ENCODE data around the gene TPX2. TPM values are rescaled to one million over a fixed set of nuclear protein-coding genes. Genes with fewer than 3 reads are reported as not detected.
"Not testable (repeated sequence)": the region's sequence is repeated elsewhere in the genome, so short reads cannot be mapped to it uniquely, and the experiment has no call there.

The TPX2 gene
- total RNA-seq, 1 donor from 2014 or later, result 126 TPM

GRCh38 chr20:31740656-31741323 is 1.7 kb downstream of the TPX2 start:
- TF ChIP-seq, protein P1, sequence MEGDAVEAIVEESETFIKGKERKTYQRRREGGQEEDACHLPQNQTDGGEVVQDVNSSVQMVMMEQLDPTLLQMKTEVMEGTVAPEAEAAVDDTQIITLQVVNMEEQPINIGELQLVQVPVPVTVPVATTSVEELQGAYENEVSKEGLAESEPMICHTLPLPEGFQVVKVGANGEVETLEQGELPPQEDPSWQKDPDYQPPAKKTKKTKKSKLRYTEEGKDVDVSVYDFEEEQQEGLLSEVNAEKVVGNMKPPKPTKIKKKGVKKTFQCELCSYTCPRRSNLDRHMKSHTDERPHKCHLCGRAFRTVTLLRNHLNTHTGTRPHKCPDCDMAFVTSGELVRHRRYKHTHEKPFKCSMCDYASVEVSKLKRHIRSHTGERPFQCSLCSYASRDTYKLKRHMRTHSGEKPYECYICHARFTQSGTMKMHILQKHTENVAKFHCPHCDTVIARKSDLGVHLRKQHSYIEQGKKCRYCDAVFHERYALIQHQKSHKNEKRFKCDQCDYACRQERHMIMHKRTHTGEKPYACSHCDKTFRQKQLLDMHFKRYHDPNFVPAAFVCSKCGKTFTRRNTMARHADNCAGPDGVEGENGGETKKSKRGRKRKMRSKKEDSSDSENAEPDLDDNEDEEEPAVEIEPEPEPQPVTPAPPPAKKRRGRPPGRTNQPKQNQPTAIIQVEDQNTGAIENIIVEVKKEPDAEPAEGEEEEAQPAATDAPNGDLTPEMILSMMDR (conservative IDR thresholded peaks at IDR 0.05; ENCODE audit: low read depth, low read length), result no peak
- no peak for DNase-seq (ENCODE audit: low read depth)
- H3K4me3 ChIP-seq (ENCODE audit: low read depth, low read length), result peak overlapping the region; percentile 67

GRCh38 chr20:31746068-31746878 is 7.2 kb downstream of the TPX2 start:
- TF ChIP-seq, protein P1 (conservative IDR thresholded peaks at IDR 0.05; ENCODE audit: low read depth, low read length), result no peak
- no peak overlapping the region for H3K4me3 ChIP-seq (ENCODE audit: low read depth, low read length)
- no peak for DNase-seq (ENCODE audit: low read depth)

- DNase-seq (ENCODE audit: low read depth); H3K4me3 ChIP-seq (ENCODE audit: low read depth, low read length): not testable (repeated sequence)
Measured at GRCh38 chr20:31747028-31747427, 7.9 kb downstream of the TPX2 start.

GRCh38 chr20:31747640-31748039 is 8.6 kb downstream of the TPX2 start:
- H3K4me3 ChIP-seq (ENCODE audit: low read depth, low read length), result no peak overlapping the region
- DNase-seq (ENCODE audit: low read depth), result no peak
- TF ChIP-seq, protein P1 (conservative IDR thresholded peaks at IDR 0.05; ENCODE audit: low read depth, low read length), result no peak

DNA sequence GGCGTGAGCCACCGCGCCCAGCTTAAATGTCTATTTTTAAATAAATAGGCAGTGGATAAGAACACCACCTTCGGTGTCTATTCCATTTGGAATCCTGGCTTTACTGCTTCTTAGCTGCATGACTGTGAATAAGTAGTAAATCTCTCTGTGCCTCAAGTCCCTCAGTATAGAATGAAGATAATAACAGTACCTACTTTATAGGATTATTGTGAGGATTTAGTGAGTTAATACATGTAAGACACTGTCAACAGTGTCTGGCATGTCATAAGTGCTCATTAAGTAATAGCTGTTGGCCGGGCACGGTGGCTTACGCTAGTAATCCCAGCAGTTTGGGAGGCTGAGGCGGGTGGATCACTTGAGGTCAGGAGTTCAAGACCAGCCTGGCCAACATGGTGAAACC is 10.1 kb downstream of the TPX2 start:
- no peak for DNase-seq (ENCODE audit: low read depth)
- TF ChIP-seq, protein P1 (conservative IDR thresholded peaks at IDR 0.05; ENCODE audit: low read depth, low read length), result no peak

GRCh38 chr20:31751126-31751525 is 12.0 kb downstream of the TPX2 start:
- peak; percentile 83 for DNase-seq (ENCODE audit: low read depth)
- no peak overlapping the region for H3K4me3 ChIP-seq (ENCODE audit: low read depth, low read length)
- TF ChIP-seq, protein P1 (conservative IDR thresholded peaks at IDR 0.05; ENCODE audit: low read depth, low read length), result no peak

More for the DNA sequence above, 10.1 kb downstream of the TPX2 start:
- no peak overlapping the region for H3K4me3 ChIP-seq (ENCODE audit: low read depth, low read length)

DNA sequence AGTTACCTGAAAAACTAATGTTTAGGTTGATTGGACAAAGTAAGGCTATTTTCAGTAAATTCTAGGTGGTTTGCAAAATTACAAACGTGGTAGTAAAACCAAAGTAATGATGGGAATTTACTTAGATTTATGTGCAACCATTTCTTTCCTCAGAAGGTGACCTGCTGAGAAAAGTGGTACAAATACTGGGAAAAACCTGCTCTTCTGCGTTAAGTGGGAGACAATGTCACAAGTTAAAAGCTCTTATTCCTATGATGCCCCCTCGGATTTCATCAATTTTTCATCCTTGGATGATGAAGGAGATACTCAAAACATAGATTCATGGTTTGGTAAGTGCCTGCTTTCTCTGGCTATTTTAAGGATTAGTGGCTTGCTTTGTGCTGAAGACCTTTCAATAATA is 18.2 kb downstream of the TPX2 start:
- TF ChIP-seq, protein P1 (conservative IDR thresholded peaks at IDR 0.05; ENCODE audit: low read depth, low read length), result no peak
- DNase-seq (ENCODE audit: low read depth), result no peak
- H3K4me3 ChIP-seq (ENCODE audit: low read depth, low read length), result no peak overlapping the region
